ENCODE measurements around the gene IL1F10.

The IL1F10 gene

GRCh38 chr2:113117541-113118262 is 49.9 kb downstream of the IL1F10 start:
- TF ChIP-seq CTCF (IDR thresholded peaks at IDR 0.05), result no peak
- H3K4me2 ChIP-seq (ENCODE audit: low read length), result no peak overlapping the region
- no peaks in the 10 kb centered on the region for H3K4me1 ChIP-seq
- H3K27ac ChIP-seq, result no peak overlapping the region
- H3K4me3 ChIP-seq (ENCODE audit: low read depth, low read length), result no peak overlapping the region
- peak overlapping the region; percentile 34 for H2AFZ ChIP-seq
- H3K9ac ChIP-seq, result no peak overlapping the region
- H3K9me3 ChIP-seq (ENCODE audit: control insufficient read depth, low read length), result no peaks in the 10 kb centered on the region
- H3K27me3 ChIP-seq (ENCODE audit: control insufficient read depth, insufficient read depth, low read length), result no peaks in the 10 kb centered on the region
- no peaks in the 10 kb centered on the region for H3K79me2 ChIP-seq
- H3K36me3 ChIP-seq (ENCODE audit: control insufficient read depth, insufficient read depth, low read length), result no peaks in the 10 kb centered on the region

GRCh38 chr2:113118263-113118657 is 50.5 kb downstream of the IL1F10 start:
- Histone ChIP-seq H3K27me3 (ENCODE audit: control insufficient read depth, insufficient read depth, low read length) (no peaks in the 10 kb centered on the region), H3K4me2 (ENCODE audit: low read length) (no peak overlapping the region), H3K79me2 (no peaks in the 10 kb centered on the region), H2AFZ (no peak overlapping the region), H3K9ac (no peak overlapping the region), H3K4me1 (no peaks in the 10 kb centered on the region), H3K4me3 (ENCODE audit: low read depth, low read length) (no peak overlapping the region), H3K27ac (no peak overlapping the region), H3K9me3 (ENCODE audit: control insufficient read depth, low read length) (no peaks in the 10 kb centered on the region), H3K36me3 (ENCODE audit: control insufficient read depth, insufficient read depth, low read length) (no peaks in the 10 kb centered on the region)
- no peak for TF ChIP-seq CTCF (IDR thresholded peaks at IDR 0.05)

DNA sequence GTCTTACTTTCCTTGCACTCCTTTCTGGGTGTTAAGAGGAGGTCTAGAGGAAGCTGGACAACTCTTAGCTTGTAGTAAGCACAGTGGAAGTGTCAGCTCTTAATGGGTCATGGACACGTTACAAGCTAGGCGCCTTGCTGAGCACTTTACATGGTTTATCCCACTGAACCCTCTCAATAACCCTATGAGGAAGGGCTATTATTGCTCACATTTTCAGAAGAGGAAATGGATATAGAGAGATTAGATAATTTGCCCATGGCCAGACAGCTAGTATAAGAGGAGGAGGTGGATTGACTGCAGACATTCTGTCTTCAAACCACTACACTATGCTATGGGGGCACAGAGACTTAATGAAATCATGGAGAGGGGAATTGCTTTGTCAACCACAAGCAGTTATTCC is 51.3 kb downstream of the IL1F10 start:
- Histone ChIP-seq H3K4me3 (ENCODE audit: low read depth, low read length) (no peak overlapping the region), H3K4me2 (ENCODE audit: low read length) (no peak overlapping the region), H3K4me1 (no peaks in the 10 kb centered on the region), H3K27me3 (ENCODE audit: control insufficient read depth, insufficient read depth, low read length) (no peaks in the 10 kb centered on the region), H2AFZ (no peak overlapping the region), H3K79me2 (no peaks in the 10 kb centered on the region), H3K9me3 (ENCODE audit: control insufficient read depth, low read length) (no peaks in the 10 kb centered on the region), H3K36me3 (ENCODE audit: control insufficient read depth, insufficient read depth, low read length) (no peaks in the 10 kb centered on the region), H3K9ac (no peak overlapping the region), H3K27ac (no peak overlapping the region)
- no peak for TF ChIP-seq CTCF (IDR thresholded peaks at IDR 0.05)

- no peak overlapping the region for H3K9ac ChIP-seq
- no peak overlapping the region for H2AFZ ChIP-seq
- no peaks in the 10 kb centered on the region for H3K4me1 ChIP-seq
- H3K9me3 ChIP-seq (ENCODE audit: control insufficient read depth, low read length), result no peaks in the 10 kb centered on the region
- TF ChIP-seq CTCF (IDR thresholded peaks at IDR 0.05), result no peak
- H3K4me2 ChIP-seq (ENCODE audit: low read length), result no peak overlapping the region
- no peaks in the 10 kb centered on the region for H3K79me2 ChIP-seq
- no peaks in the 10 kb centered on the region for H3K36me3 ChIP-seq (ENCODE audit: control insufficient read depth, insufficient read depth, low read length)
- H3K27me3 ChIP-seq (ENCODE audit: control insufficient read depth, insufficient read depth, low read length), result no peaks in the 10 kb centered on the region
- H3K4me3 ChIP-seq (ENCODE audit: low read depth, low read length), result no peak overlapping the region
- no peak overlapping the region for H3K27ac ChIP-seq
Measured at GRCh38 chr2:113120861-113121260, 53.1 kb downstream of the IL1F10 start.

DNA sequence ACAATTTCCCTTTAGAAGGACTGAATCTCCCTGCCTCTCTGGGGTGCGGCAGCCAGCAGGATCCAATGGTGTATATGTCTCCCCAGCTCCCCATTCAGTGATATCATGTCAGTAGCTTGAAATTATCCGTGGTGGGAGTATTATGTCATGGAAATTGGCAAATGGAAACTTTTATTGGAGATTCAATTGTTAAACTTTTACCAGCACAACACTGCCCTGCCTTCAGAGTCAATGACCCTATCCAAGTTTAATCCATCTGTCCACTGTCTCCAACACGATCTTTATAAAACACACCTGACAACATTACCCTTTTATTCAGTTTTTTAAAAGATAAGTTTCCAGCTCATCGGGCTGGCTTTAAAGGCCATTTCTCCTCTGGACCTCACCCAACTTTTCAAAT is 54.6 kb downstream of the IL1F10 start:
- TF ChIP-seq CTCF (IDR thresholded peaks at IDR 0.05), result no peak
- no peaks in the 10 kb centered on the region for H3K36me3 ChIP-seq (ENCODE audit: control insufficient read depth, insufficient read depth, low read length)
- H3K9ac ChIP-seq, result no peak overlapping the region
- no peaks in the 10 kb centered on the region for H3K79me2 ChIP-seq
- no peaks in the 10 kb centered on the region for H3K9me3 ChIP-seq (ENCODE audit: control insufficient read depth, low read length)
- H3K27ac ChIP-seq, result no peak overlapping the region
- H2AFZ ChIP-seq, result no peak overlapping the region
- H3K4me1 ChIP-seq, result no peaks in the 10 kb centered on the region
- no peaks in the 10 kb centered on the region for H3K27me3 ChIP-seq (ENCODE audit: control insufficient read depth, insufficient read depth, low read length)
- no peak overlapping the region for H3K4me3 ChIP-seq (ENCODE audit: low read depth, low read length)
- H3K4me2 ChIP-seq (ENCODE audit: low read length), result no peak overlapping the region

Data from parathyroid adenoma (tissue), 2 donors.